Gastrocnemius medialis (tissue), 4 donors: ENCODE results near the gene RANBP17.

Experiments
- CTCF ChIP-seq, 5 experiments: fragments of 450-650 bp in 3 of 5; fragments of 200-600 bp in 2 of 5; sonication (generic) in 2 of 5; IDR thresholded peaks in 4 of 5; conservative IDR thresholded peaks in 1 of 5; 1 replicate in 4 of 5; 2 replicates in 1 of 5; pipeline ENCODE4 v1.5.1; 2016 to 2019; ENCODE audit warnings: antibody characterized with exemption in 5 of 5, mild to moderate bottlenecking in 3 of 5, moderate library complexity in 3 of 5
- POLR2A ChIP-seq, 2 donors: fragments of 450-650 bp; IDR thresholded peaks; one replicate each; pipeline ENCODE4 v1.6.1; 2017; ENCODE audit warnings: antibody characterized with exemption in 2 of 2, mild to moderate bottlenecking in 2 of 2, moderate library complexity in 2 of 2

- no peak for TF ChIP-seq CTCF (IDR thresholded peaks at IDR 0.05 in 4 of 5, conservative IDR thresholded peaks at IDR 0.05 in 1 of 5)
- no peak for TF ChIP-seq POLR2A (IDR thresholded peaks at IDR 0.05)
Observed at GRCh38 chr5:171168171-171168570, 306.4 kb downstream of the RANBP17 start.
